HG03159 (cell line): ENCODE results near the gene RIC8B.
"Not testable (repeated sequence)": the region's sequence is repeated elsewhere in the genome, so short reads cannot be mapped to it uniquely, and the experiment has no call there.

Experiments used
- ATAC-seq: cut with Tn5 transposase; IDR thresholded peaks from one replicate; pipeline ENCODE4 v1.9.1; 2021; ENCODE audit warnings: mild to moderate bottlenecking, moderate library complexity; ENCODE audit not compliant: unreplicated experiment

The RIC8B gene

GRCh38 chr12:106774005-106774807 lies at the start of gene RIC8B:
TSS of gene RIC8B (plus strand) at chr12:106774682. CDS start at chr12:106774746, 64 bp downstream.
- peak; percentile 87 for ATAC-seq

GRCh38 chr12:106724934-106725333 lies 49.5 kb upstream of the RIC8B start:
- ATAC-seq, result no peak

- not testable (repeated sequence) for ATAC-seq
Measured at GRCh38 chr12:106726603-106727202, 47.8 kb upstream of the RIC8B start.

GRCh38 chr12:106729611-106730010 lies 44.9 kb upstream of the RIC8B start:
- ATAC-seq, result no peak

- no peak for ATAC-seq
Measured at GRCh38 chr12:106732890-106733289, 41.6 kb upstream of the RIC8B start.

GRCh38 chr12:106733660-106734059 lies 40.8 kb upstream of the RIC8B start:
- ATAC-seq, result no peak

- no peak for ATAC-seq
Measured at GRCh38 chr12:106736051-106736957, 38.2 kb upstream of the RIC8B start.

- no peak for ATAC-seq
Measured at GRCh38 chr12:106739318-106739717, 35.2 kb upstream of the RIC8B start.

GRCh38 chr12:106739815-106740530 lies 34.5 kb upstream of the RIC8B start:
- no peak for ATAC-seq

GRCh38 chr12:106740818-106741217 lies 33.7 kb upstream of the RIC8B start:
- ATAC-seq, result no peak

GRCh38 chr12:106741247-106741646 lies 33.2 kb upstream of the RIC8B start:
- no peak for ATAC-seq

GRCh38 chr12:106743270-106743988 lies 31.1 kb upstream of the RIC8B start:
- ATAC-seq, result no peak

- no peak for ATAC-seq
Measured at GRCh38 chr12:106744600-106744999, 29.9 kb upstream of the RIC8B start.

GRCh38 chr12:106745181-106745745 lies 29.2 kb upstream of the RIC8B start:
- no peak for ATAC-seq

GRCh38 chr12:106747973-106748436 lies 26.5 kb upstream of the RIC8B start:
- no peak for ATAC-seq

- ATAC-seq, result no peak
Measured at GRCh38 chr12:106750524-106750923, 24.0 kb upstream of the RIC8B start.

GRCh38 chr12:106753526-106753925 lies 21.0 kb upstream of the RIC8B start:
- peak; percentile 99 for ATAC-seq

GRCh38 chr12:106754331-106754730 lies 20.2 kb upstream of the RIC8B start:
- ATAC-seq, result no peak

GRCh38 chr12:106757623-106758348 lies 16.7 kb upstream of the RIC8B start:
- ATAC-seq, result no peak
